Lung microvascular endothelial cell (primary cell): ENCODE data around the gene PGRMC1. TPM values are rescaled to one million over a fixed set of nuclear protein-coding genes. Genes with fewer than 3 reads are reported as not detected.
"Not testable (repeated sequence)": the region's sequence is repeated elsewhere in the genome, so short reads cannot be mapped to it uniquely, and the experiment has no call there.

Source experiments
- DNase-seq, 2 donors: peaks; one replicate each; pipeline versions ENCODE4 v3.0.0 to v3.0.0-alpha.2; 2010; ENCODE audit warnings: low read depth in 2 of 2
- total RNA-seq: library from RNA; depleted of rRNA; stranded (reverse); fragments of >200 nt; gene quantifications from 2 replicates; pipeline ENCODE4 v1.2.1, GENCODE V29; 2014

PGRMC1 gene
- total RNA-seq = 66.0 and 81.7 TPM in 2 replicates

GRCh38 chrX:119235872-119236622 is at the start of gene PGRMC1:
Gene PGRMC1 (plus strand): TSS chrX:119236285. CDS start chrX:119236364, 79 bp downstream.
- peak; percentile 76 to 83 for DNase-seq

- DNase-seq = no peak
Measured at GRCh38 chrX:119186763-119187162, 49.3 kb upstream of the PGRMC1 start.

- DNase-seq = peak in 1 of 2 donors; percentile 11
Measured at GRCh38 chrX:119187298-119187697, 48.8 kb upstream of the PGRMC1 start.

- no peak for DNase-seq
Measured at GRCh38 chrX:119189115-119189514, 47.0 kb upstream of the PGRMC1 start.

GRCh38 chrX:119189595-119189994 is 46.5 kb upstream of the PGRMC1 start:
- DNase-seq = no peak

- DNase-seq = no peak
Measured at GRCh38 chrX:119190091-119190681, 45.9 kb upstream of the PGRMC1 start.

- no peak for DNase-seq
Measured at GRCh38 chrX:119190831-119191230, 45.3 kb upstream of the PGRMC1 start.

- DNase-seq = peak; percentile 11 to 12
Measured at GRCh38 chrX:119194621-119195020, 41.5 kb upstream of the PGRMC1 start.

- no peak for DNase-seq
Measured at GRCh38 chrX:119201570-119201969, 34.5 kb upstream of the PGRMC1 start.

GRCh38 chrX:119206203-119206602 is 29.9 kb upstream of the PGRMC1 start:
- no peak for DNase-seq

- not testable (repeated sequence) for DNase-seq
Measured at GRCh38 chrX:119207483-119207882, 28.6 kb upstream of the PGRMC1 start.

- no peak for DNase-seq
Measured at GRCh38 chrX:119208401-119209057, 27.6 kb upstream of the PGRMC1 start.

GRCh38 chrX:119210931-119211648 is 25.0 kb upstream of the PGRMC1 start:
- DNase-seq = not testable (repeated sequence)

GRCh38 chrX:119211649-119212014 is 24.5 kb upstream of the PGRMC1 start:
- DNase-seq = no peak

GRCh38 chrX:119218198-119218597 is 17.9 kb upstream of the PGRMC1 start:
- peak; percentile 14 to 33 for DNase-seq

- DNase-seq = no peak
Measured at GRCh38 chrX:119222932-119223331, 13.2 kb upstream of the PGRMC1 start.

- DNase-seq = no peak
Measured at GRCh38 chrX:119223783-119224182, 12.3 kb upstream of the PGRMC1 start.

GRCh38 chrX:119226446-119226845 is 9.6 kb upstream of the PGRMC1 start:
- DNase-seq = peak in 1 of 2 donors; percentile 62

GRCh38 chrX:119228512-119229252 is 7.4 kb upstream of the PGRMC1 start:
- DNase-seq = peak in 1 of 2 donors; percentile 65

- no peak for DNase-seq
Measured at GRCh38 chrX:119229253-119229615, 6.9 kb upstream of the PGRMC1 start.

GRCh38 chrX:119230850-119231249 is 5.2 kb upstream of the PGRMC1 start:
- DNase-seq = no peak
